Neural cell (in vitro differentiated cells): ENCODE results near the gene TNMD. TPM values are rescaled to one million over a fixed set of nuclear protein-coding genes. Genes with fewer than 3 reads are reported as not detected.

Source experiments
- H2AFZ ChIP-seq: fragments of 200-600, 300-800 bp; sonication (generic), shearing (Covaris generic); 2 replicates; pipeline ENCODE4 v1.6.0; 2014; ENCODE audit warnings: low read depth, mild to moderate bottlenecking, antibody characterized with exemption, low read length, moderate library complexity
- H3F3A ChIP-seq: fragments of 200-600 bp; shearing (Covaris generic); 2 replicates; pipeline ENCODE4 v1.6.1; 2016; ENCODE audit warnings: mild to moderate bottlenecking, moderate library complexity, mixed read lengths, antibody characterized with exemption, low read length; ENCODE audit not compliant: insufficient read depth, poor library complexity, severe bottlenecking
- H3K27ac ChIP-seq: fragments of 200-600, 300-800 bp; sonication (generic), shearing (Covaris generic); 2 replicates; pipeline ENCODE4 v1.5.1; 2014; ENCODE audit warnings: mild to moderate bottlenecking, low read length, moderate library complexity
- H3K27me3 ChIP-seq: fragments of 300-800, 200-600 bp; sonication (generic), shearing (Covaris generic); 2 replicates; pipeline ENCODE4 v1.6.0; 2014; ENCODE audit warnings: mild to moderate bottlenecking, low read depth, low read length, moderate library complexity; ENCODE audit not compliant: insufficient read depth
- H3K36me3 ChIP-seq: fragments of 300-800, 200-600 bp; sonication (generic), shearing (Covaris generic); 2 replicates; pipeline ENCODE4 v1.5.1; 2014; ENCODE audit warnings: mild to moderate bottlenecking, antibody characterized with exemption, low read length, moderate library complexity; ENCODE audit not compliant: insufficient read depth
- H3K4me2 ChIP-seq: fragments of 300-800, 200-600 bp; sonication (generic), shearing (Covaris generic); 2 replicates; pipeline ENCODE4 v1.6.0; 2014; ENCODE audit warnings: mild to moderate bottlenecking, low read length
- H3K4me3 ChIP-seq: fragments of 300-800, 200-600 bp; sonication (generic), shearing (Covaris generic); 2 replicates; pipeline ENCODE4 v1.5.1; 2014; ENCODE audit warnings: mild to moderate bottlenecking, low read length, moderate library complexity
- H3K79me2 ChIP-seq: fragments of 200-600 bp; shearing (Covaris generic); replicated peaks from 2 replicates; pipeline ENCODE4 v1.6.0; 2014; ENCODE audit warnings: mild to moderate bottlenecking, low read length, moderate library complexity; ENCODE audit not compliant: insufficient read depth
- H3K9ac ChIP-seq: fragments of 300-800, 200-600 bp; sonication (generic), shearing (Covaris generic); 2 replicates; pipeline ENCODE4 v1.6.1; 2016; ENCODE audit warnings: mild to moderate bottlenecking, low read length, mixed read lengths
- H3K9me2 ChIP-seq: fragments of 200-600 bp; shearing (Covaris generic); 2 replicates; pipeline ENCODE4 v1.6.1; 2016; ENCODE audit warnings: mild to moderate bottlenecking, low read length, mixed read lengths; ENCODE audit not compliant: insufficient read depth
- H3K9me3 ChIP-seq: fragments of 200-600, 300-800 bp; sonication (generic), shearing (Covaris generic); 2 replicates; pipeline ENCODE4 v1.6.1; 2016; ENCODE audit warnings: mild to moderate bottlenecking, mixed run types, low read length, moderate library complexity, mixed read lengths
- H4K20me1 ChIP-seq: fragments of 200-600 bp; shearing (Covaris generic); 2 replicates; pipeline ENCODE4 v1.6.1; 2016; ENCODE audit warnings: mild to moderate bottlenecking, mixed run types; ENCODE audit not compliant: insufficient read depth
- EP300 ChIP-seq: fragments of 450-650 bp; conservative IDR thresholded peaks from 2 replicates; pipeline ENCODE4 v1.6.1; 2014; ENCODE audit warnings: antibody characterized with exemption, mild to moderate bottlenecking, moderate library complexity; ENCODE audit not compliant: poor library complexity, severe bottlenecking
- EZH2 ChIP-seq: fragments of 200-600, 300-800 bp; shearing (Covaris generic), sonication (generic); IDR thresholded peaks from 2 replicates; pipeline ENCODE4 v1.6.1; 2014; ENCODE audit warnings: antibody characterized with exemption, low read length, borderline replicate concordance, mild to moderate bottlenecking; ENCODE audit not compliant: insufficient read depth, poor library complexity, severe bottlenecking
- MXI1 ChIP-seq: fragments of 450-650 bp; conservative IDR thresholded peaks from 2 replicates; pipeline ENCODE4 v1.6.1; 2014; ENCODE audit warnings: antibody characterized with exemption, mild to moderate bottlenecking; ENCODE audit not compliant: poor library complexity, severe bottlenecking
- POLR2AphosphoS5 ChIP-seq: IDR thresholded peaks from 2 replicates; pipeline ENCODE4 v1.6.1; 2012
- RAD21 ChIP-seq: fragments of 450-650 bp; conservative IDR thresholded peaks from 2 replicates; pipeline ENCODE4 v1.6.1; 2014; ENCODE audit warnings: antibody characterized with exemption, mild to moderate bottlenecking, moderate library complexity
- SMC3 ChIP-seq: fragments of 450-650 bp; conservative IDR thresholded peaks from 2 replicates; pipeline ENCODE4 v1.6.1; 2014; ENCODE audit warnings: antibody characterized with exemption, mild to moderate bottlenecking, moderate library complexity; ENCODE audit not compliant: poor library complexity
- TAF1 ChIP-seq: IDR thresholded peaks from 2 replicates; pipeline ENCODE4 v1.6.1; 2012; ENCODE audit warnings: low read depth
- polyA plus RNA-seq: library from polyadenylated mRNA; depleted of rRNA; stranded (reverse); fragments of >200 nt; gene quantifications from 2 replicates; pipeline ENCODE4 v1.2.3, GENCODE V29; 2014
- TF ChIP-seq, protein P1 (sequence below): IDR thresholded peaks from 2 replicates; pipeline ENCODE4 v1.6.1; 2012; ENCODE audit warnings: borderline replicate concordance
- TF ChIP-seq, protein P2 (sequence below): fragments of 450-650 bp; IDR thresholded peaks from 2 replicates; pipeline ENCODE4 v1.5.1; 2014; ENCODE audit warnings: antibody characterized with exemption, mild to moderate bottlenecking, moderate library complexity; ENCODE audit not compliant: poor library complexity, severe bottlenecking

Gene TNMD
- polyA plus RNA-seq, 1 donor from 2014 or later: 0.24 TPM

DNA sequence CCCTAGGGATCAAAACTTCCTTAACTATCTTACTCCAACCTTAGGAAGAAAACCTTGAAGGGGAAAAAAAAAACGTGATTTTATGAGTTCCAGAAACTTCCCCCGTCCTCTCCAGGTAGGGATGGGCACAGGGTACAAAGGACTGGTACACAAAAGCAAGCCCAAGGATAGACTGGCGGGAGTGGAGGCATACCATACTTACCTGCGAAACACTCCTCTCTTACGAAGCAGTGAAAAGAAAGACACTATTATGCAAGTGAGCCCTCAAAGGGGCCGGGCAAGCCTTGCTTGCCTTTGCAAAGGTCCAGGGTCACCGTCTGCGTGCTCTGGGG lies 51.2 kb downstream of the TNMD start:
- TF ChIP-seq TAF1 (no peak), EP300 (no peak), EZH2 (no peak)
- Histone ChIP-seq H3K79me2 (no peaks in the 10 kb centered on the region), H3K36me3 (no peaks in the 10 kb centered on the region), H3K9me2 (no peaks in the 10 kb centered on the region), H3F3A (no peaks in the 10 kb centered on the region), H3K4me3 (peak overlapping the region; percentile 69), H3K27ac (no peak overlapping the region), H3K9me3 (no peaks in the 10 kb centered on the region), H3K4me2 (no peak overlapping the region), H3K27me3 (no peaks in the 10 kb centered on the region), H2AFZ (no peak overlapping the region), H4K20me1 (no peaks in the 10 kb centered on the region), H3K9ac (peak overlapping the region; percentile 62)

DNA sequence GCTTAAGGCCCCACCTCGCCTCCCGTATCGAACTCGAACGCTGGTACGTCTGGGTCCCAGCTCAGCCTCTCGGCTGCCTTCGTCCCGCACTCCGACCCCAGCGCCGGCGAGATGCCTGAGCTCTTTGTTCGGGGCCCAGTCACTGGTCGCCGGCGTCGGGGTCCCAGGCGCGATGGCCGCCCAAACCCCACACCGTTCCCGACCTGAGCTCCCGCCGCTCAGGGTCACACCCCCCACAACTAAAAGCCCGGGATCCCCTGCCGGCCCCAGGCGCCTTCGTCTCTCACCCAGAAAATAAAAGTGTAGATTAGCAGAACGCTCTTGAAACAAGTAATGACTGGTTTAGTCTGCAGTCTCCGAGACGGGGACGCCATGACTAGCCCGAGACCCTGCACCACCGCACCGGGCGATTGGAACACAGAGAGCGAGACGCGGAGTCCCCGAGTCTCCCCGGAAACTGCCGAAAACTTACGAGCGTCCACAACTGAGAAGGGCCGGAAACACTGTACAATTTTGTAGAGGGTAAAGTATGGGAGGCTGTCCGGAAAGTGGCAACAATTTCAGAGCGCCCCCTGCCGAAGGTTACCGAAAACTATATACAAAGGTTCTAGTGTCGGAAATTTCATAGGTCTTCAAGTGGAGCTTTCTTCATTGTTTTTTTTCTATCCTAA lies 51.7 kb downstream of the TNMD start, which contains the start of gene TSPAN6:
TSPAN6 (minus strand) TSS at position 486 of the 671 bp plus-strand sequence; CDS start at position 374, 112 bp downstream.
- no peaks in the 10 kb centered on the region for H3K9me3 ChIP-seq
- TF ChIP-seq, protein P1, sequence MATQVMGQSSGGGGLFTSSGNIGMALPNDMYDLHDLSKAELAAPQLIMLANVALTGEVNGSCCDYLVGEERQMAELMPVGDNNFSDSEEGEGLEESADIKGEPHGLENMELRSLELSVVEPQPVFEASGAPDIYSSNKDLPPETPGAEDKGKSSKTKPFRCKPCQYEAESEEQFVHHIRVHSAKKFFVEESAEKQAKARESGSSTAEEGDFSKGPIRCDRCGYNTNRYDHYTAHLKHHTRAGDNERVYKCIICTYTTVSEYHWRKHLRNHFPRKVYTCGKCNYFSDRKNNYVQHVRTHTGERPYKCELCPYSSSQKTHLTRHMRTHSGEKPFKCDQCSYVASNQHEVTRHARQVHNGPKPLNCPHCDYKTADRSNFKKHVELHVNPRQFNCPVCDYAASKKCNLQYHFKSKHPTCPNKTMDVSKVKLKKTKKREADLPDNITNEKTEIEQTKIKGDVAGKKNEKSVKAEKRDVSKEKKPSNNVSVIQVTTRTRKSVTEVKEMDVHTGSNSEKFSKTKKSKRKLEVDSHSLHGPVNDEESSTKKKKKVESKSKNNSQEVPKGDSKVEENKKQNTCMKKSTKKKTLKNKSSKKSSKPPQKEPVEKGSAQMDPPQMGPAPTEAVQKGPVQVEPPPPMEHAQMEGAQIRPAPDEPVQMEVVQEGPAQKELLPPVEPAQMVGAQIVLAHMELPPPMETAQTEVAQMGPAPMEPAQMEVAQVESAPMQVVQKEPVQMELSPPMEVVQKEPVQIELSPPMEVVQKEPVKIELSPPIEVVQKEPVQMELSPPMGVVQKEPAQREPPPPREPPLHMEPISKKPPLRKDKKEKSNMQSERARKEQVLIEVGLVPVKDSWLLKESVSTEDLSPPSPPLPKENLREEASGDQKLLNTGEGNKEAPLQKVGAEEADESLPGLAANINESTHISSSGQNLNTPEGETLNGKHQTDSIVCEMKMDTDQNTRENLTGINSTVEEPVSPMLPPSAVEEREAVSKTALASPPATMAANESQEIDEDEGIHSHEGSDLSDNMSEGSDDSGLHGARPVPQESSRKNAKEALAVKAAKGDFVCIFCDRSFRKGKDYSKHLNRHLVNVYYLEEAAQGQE: no peak
- TF ChIP-seq, protein P2, sequence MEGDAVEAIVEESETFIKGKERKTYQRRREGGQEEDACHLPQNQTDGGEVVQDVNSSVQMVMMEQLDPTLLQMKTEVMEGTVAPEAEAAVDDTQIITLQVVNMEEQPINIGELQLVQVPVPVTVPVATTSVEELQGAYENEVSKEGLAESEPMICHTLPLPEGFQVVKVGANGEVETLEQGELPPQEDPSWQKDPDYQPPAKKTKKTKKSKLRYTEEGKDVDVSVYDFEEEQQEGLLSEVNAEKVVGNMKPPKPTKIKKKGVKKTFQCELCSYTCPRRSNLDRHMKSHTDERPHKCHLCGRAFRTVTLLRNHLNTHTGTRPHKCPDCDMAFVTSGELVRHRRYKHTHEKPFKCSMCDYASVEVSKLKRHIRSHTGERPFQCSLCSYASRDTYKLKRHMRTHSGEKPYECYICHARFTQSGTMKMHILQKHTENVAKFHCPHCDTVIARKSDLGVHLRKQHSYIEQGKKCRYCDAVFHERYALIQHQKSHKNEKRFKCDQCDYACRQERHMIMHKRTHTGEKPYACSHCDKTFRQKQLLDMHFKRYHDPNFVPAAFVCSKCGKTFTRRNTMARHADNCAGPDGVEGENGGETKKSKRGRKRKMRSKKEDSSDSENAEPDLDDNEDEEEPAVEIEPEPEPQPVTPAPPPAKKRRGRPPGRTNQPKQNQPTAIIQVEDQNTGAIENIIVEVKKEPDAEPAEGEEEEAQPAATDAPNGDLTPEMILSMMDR: peak; percentile 67
- TF ChIP-seq MXI1 (no peak), TAF1 (no peak), RAD21 (no peak), SMC3 (peak; percentile 20), EP300 (no peak), POLR2AphosphoS5 (no peak), EZH2 (no peak)
- H3K4me2 ChIP-seq: peak within 1 kb of the TSS; percentile 14
- no peaks in the 10 kb centered on the region for H3F3A ChIP-seq
- no peaks in the 10 kb centered on the region for H3K27me3 ChIP-seq
- peak within 1 kb of the TSS; percentile 62 for H3K9ac ChIP-seq
- peak within 1 kb of the TSS; percentile 69 for H3K4me3 ChIP-seq
- no peaks in the 10 kb centered on the region for H3K9me2 ChIP-seq
- H3K79me2 ChIP-seq: no peaks in the 10 kb centered on the region
- H4K20me1 ChIP-seq: no peaks in the 10 kb centered on the region
- H3K36me3 ChIP-seq: no peaks in the 10 kb centered on the region
- no peak within 1 kb of the TSS for H2AFZ ChIP-seq
- H3K27ac ChIP-seq: no peak within 1 kb of the TSS
